A172 (cell line): ENCODE measurements around the gene MFSD12. TPM values are rescaled to one million over a fixed set of nuclear protein-coding genes. Genes with fewer than 3 reads are reported as not detected.
"Not testable (repeated sequence)": the region's sequence is repeated elsewhere in the genome, so short reads cannot be mapped to it uniquely, and the experiment has no call there.

Experiments
- DNase-seq: peaks from one replicate; pipeline ENCODE4 v3.0.0-alpha.2; 2015; ENCODE audit warnings: low spot score
- total RNA-seq: library from RNA; depleted of rRNA; stranded (reverse); fragments of >200 nt; shearing (Covaris generic); gene quantifications from 2 replicates; pipeline ENCODE4 v1.2.3, GENCODE V29; 2014

MFSD12 gene
- total RNA-seq, 1 experiment from 2014 or later, result 169 TPM

- DNase-seq, result no peak
Observed at GRCh38 chr19:3537438-3538240, 19.7 kb downstream of the MFSD12 start.

GRCh38 chr19:3537101-3537437 is 20.3 kb downstream of the MFSD12 start:
- DNase-seq, result no peak

GRCh38 chr19:3536429-3537100 is 20.8 kb downstream of the MFSD12 start:
- DNase-seq, result no peak

- no peak for DNase-seq
Observed at GRCh38 chr19:3535981-3536380, 21.4 kb downstream of the MFSD12 start.

GRCh38 chr19:3535563-3535965 is 21.8 kb downstream of the MFSD12 start:
- no peak for DNase-seq

- DNase-seq, result no peak
Observed at GRCh38 chr19:3535235-3535535, 22.2 kb downstream of the MFSD12 start.

GRCh38 chr19:3534375-3535234 is 22.8 kb downstream of the MFSD12 start:
- DNase-seq, result no peak

GRCh38 chr19:3533563-3534216 is 23.7 kb downstream of the MFSD12 start:
- DNase-seq, result no peak

- DNase-seq, result no peak
Observed at GRCh38 chr19:3533033-3533432, 24.4 kb downstream of the MFSD12 start.

- no peak for DNase-seq
Observed at GRCh38 chr19:3532154-3532786, 25.1 kb downstream of the MFSD12 start.

GRCh38 chr19:3531716-3532115 is 25.7 kb downstream of the MFSD12 start:
- DNase-seq, result no peak

- DNase-seq, result no peak
Observed at GRCh38 chr19:3530389-3530788, 27.0 kb downstream of the MFSD12 start.

- not testable (repeated sequence) for DNase-seq
Observed at GRCh38 chr19:3529299-3529698, 28.1 kb downstream of the MFSD12 start.

- no peak for DNase-seq
Observed at GRCh38 chr19:3528539-3529211, 28.7 kb downstream of the MFSD12 start.

- no peak for DNase-seq
Observed at GRCh38 chr19:3528080-3528479, 29.3 kb downstream of the MFSD12 start.

GRCh38 chr19:3527238-3527910 is 30.0 kb downstream of the MFSD12 start:
- DNase-seq, result no peak

- no peak for DNase-seq
Observed at GRCh38 chr19:3526507-3527237, 30.7 kb downstream of the MFSD12 start.

- DNase-seq, result no peak
Observed at GRCh38 chr19:3524904-3525451, 32.4 kb downstream of the MFSD12 start.

GRCh38 chr19:3524078-3524842 is 33.1 kb downstream of the MFSD12 start:
- no peak for DNase-seq
